Body of pancreas (tissue), 4 donors: Measurements from ENCODE around the gene SESTD1.

Source experiments
- POLR2A ChIP-seq, 3 donors: fragments of 450-650 bp; IDR thresholded peaks; one replicate each; pipeline ENCODE4 v1.6.1; 2016; ENCODE audit warnings: antibody characterized with exemption in 3 of 3, mild to moderate bottlenecking in 2 of 3
- TF ChIP-seq, protein P1 (sequence below), 7 experiments: fragments of 450-650 bp in 4 of 7; fragments of 200-600 bp in 3 of 7; sonication (generic) in 3 of 7; IDR thresholded peaks; one replicate each; pipeline ENCODE4 v1.5.1; 2016 to 2019; ENCODE audit warnings: antibody characterized with exemption in 7 of 7

GRCh38 chr2:179273461-179273962, 8.9 kb upstream of the SESTD1 start:
- TF ChIP-seq, protein P1, sequence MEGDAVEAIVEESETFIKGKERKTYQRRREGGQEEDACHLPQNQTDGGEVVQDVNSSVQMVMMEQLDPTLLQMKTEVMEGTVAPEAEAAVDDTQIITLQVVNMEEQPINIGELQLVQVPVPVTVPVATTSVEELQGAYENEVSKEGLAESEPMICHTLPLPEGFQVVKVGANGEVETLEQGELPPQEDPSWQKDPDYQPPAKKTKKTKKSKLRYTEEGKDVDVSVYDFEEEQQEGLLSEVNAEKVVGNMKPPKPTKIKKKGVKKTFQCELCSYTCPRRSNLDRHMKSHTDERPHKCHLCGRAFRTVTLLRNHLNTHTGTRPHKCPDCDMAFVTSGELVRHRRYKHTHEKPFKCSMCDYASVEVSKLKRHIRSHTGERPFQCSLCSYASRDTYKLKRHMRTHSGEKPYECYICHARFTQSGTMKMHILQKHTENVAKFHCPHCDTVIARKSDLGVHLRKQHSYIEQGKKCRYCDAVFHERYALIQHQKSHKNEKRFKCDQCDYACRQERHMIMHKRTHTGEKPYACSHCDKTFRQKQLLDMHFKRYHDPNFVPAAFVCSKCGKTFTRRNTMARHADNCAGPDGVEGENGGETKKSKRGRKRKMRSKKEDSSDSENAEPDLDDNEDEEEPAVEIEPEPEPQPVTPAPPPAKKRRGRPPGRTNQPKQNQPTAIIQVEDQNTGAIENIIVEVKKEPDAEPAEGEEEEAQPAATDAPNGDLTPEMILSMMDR (IDR thresholded peaks at IDR 0.05): no peak
- no peak for TF ChIP-seq POLR2A (IDR thresholded peaks at IDR 0.05)
